HepG2 (cell line): ENCODE results near the gene NOC2L. TPM values are rescaled to one million over a fixed set of nuclear protein-coding genes. Genes with fewer than 3 reads are reported as not detected.

Source experiments
- HDAC6 ChIP-seq: fragments of 200-600 bp; sonication (generic); IDR thresholded peaks from 2 replicates; pipeline ENCODE4 v1.7.0; 2017; ENCODE audit warnings: mild to moderate bottlenecking, antibody characterized with exemption, low read length, low read depth
- IRF2 ChIP-seq: IDR thresholded peaks from 2 replicates; pipeline ENCODE4 v1.6.1; 2018; ENCODE audit warnings: missing genetic modification reagents, missing compliant biosample characterization
- KDM1A ChIP-seq: IDR thresholded peaks from 2 replicates; pipeline ENCODE4 v1.6.1; 2016; ENCODE audit warnings: missing compliant biosample characterization
- KLF11 ChIP-seq: IDR thresholded peaks from 2 replicates; pipeline ENCODE4 v1.6.1; 2016; ENCODE audit warnings: missing compliant biosample characterization
- MXD1 ChIP-seq: sonication (generic); formaldehyde crosslinking; IDR thresholded peaks from 2 replicates; pipeline ENCODE4 v1.4.0; 2020; ENCODE audit warnings: mild to moderate bottlenecking, missing genetic modification reagents
- NFIB ChIP-seq: sonication (generic); formaldehyde crosslinking; IDR thresholded peaks from 2 replicates; pipeline ENCODE4 v1.9.0; 2021; ENCODE audit warnings: missing genetic modification reagents, mild to moderate bottlenecking, borderline replicate concordance
- PRDM15 ChIP-seq: sonication (generic); formaldehyde crosslinking; IDR thresholded peaks from 2 replicates; pipeline ENCODE4 v1.4.0; 2020; ENCODE audit warnings: missing genetic modification reagents
- SOX13 ChIP-seq, 3 experiments: fragments of 450-650 bp in 1 of 3; sonication (generic) in 1 of 3; formaldehyde crosslinking in 1 of 3; IDR thresholded peaks in 2 of 3; conservative IDR thresholded peaks in 1 of 3; 2 replicates each; pipeline versions ENCODE4 v1.5.0 to v1.6.1; 2016 to 2020; ENCODE audit warnings: antibody characterized with exemption in 1 of 3, mild to moderate bottlenecking in 1 of 3, missing compliant biosample characterization in 1 of 3, missing genetic modification reagents in 1 of 3, moderate library complexity in 1 of 3
- SP4 ChIP-seq: sonication (generic); formaldehyde crosslinking; IDR thresholded peaks from 2 replicates; pipeline ENCODE4 v1.8.1; 2023; ENCODE audit warnings: mild to moderate bottlenecking, missing genetic modification reagents
- ZMAT5 ChIP-seq: sonication (generic); formaldehyde crosslinking; IDR thresholded peaks from 2 replicates; pipeline ENCODE4 v1.5.0; 2020; ENCODE audit warnings: mild to moderate bottlenecking, low read depth, missing genetic modification reagents, borderline replicate concordance
- ZNF44 ChIP-seq: sonication (generic); formaldehyde crosslinking; IDR thresholded peaks from 2 replicates; pipeline ENCODE4 v1.5.1; 2020; ENCODE audit warnings: mild to moderate bottlenecking, missing genetic modification reagents
- ZNF468 ChIP-seq: sonication (generic); formaldehyde crosslinking; IDR thresholded peaks from 2 replicates; pipeline ENCODE4 v1.8.0; 2022; ENCODE audit warnings: mild to moderate bottlenecking, moderate library complexity, missing genetic modification reagents
- ZSCAN21 ChIP-seq: sonication (generic); formaldehyde crosslinking; IDR thresholded peaks from 2 replicates; pipeline ENCODE4 v1.8.0; 2022; ENCODE audit warnings: mild to moderate bottlenecking, missing genetic modification reagents, moderate library complexity, borderline replicate concordance
- polyA plus RNA-seq, 8 experiments: library from polyadenylated mRNA; depleted of rRNA in 3 of 8; stranded (reverse) in 7 of 8; unstranded in 1 of 8; fragments of >200 nt; fragmentation: Illumina TruSeq in 4 of 8; extraction: Trizol in 4 of 8; gene quantifications; 2 replicates each; pipeline versions ENCODE4 v1.2.1 to v1.2.3, GENCODE V29; 2011 to 2016; ENCODE audit warnings: low read depth in 4 of 8, missing spikeins in 1 of 8, mixed read lengths in 1 of 8; ENCODE audit not compliant: insufficient read depth in 1 of 8
- total RNA-seq, 5 experiments: library from RNA; depleted of rRNA; stranded (reverse); fragments of >200 nt; fragmentation: Illumina TruSeq; extraction: Trizol; gene quantifications; 2 replicates each; pipeline ENCODE4 v1.2.3, GENCODE V29; 2016; ENCODE audit warnings: low read depth in 1 of 5
- TF ChIP-seq, protein P1 (sequence below): sonication (generic); formaldehyde crosslinking; IDR thresholded peaks from 2 replicates; pipeline ENCODE4 v1.5.1; 2020; ENCODE audit warnings: mild to moderate bottlenecking, moderate library complexity, missing genetic modification reagents
- TF ChIP-seq, protein P2 (sequence below): sonication (generic); formaldehyde crosslinking; IDR thresholded peaks from 2 replicates; pipeline ENCODE4 v1.5.1; 2020; ENCODE audit warnings: mild to moderate bottlenecking, missing genetic modification reagents, moderate library complexity
- TF ChIP-seq, protein P3 (sequence below): sonication (generic); formaldehyde crosslinking; IDR thresholded peaks from 2 replicates; pipeline ENCODE4 v1.4.0; 2020; ENCODE audit warnings: missing genetic modification reagents

NOC2L gene
- total and polyA plus RNA-seq, 2 of the 13 experiments (the other 11 are each of a cell fraction or from before 2014, with no cell fraction given), result 32.0 to 103 TPM

GRCh38 chr1:981955-982558 is 23.0 kb upstream of the NOC2L start, which contains the start of gene PERM1 (continued):
- TF ChIP-seq, protein P1, sequence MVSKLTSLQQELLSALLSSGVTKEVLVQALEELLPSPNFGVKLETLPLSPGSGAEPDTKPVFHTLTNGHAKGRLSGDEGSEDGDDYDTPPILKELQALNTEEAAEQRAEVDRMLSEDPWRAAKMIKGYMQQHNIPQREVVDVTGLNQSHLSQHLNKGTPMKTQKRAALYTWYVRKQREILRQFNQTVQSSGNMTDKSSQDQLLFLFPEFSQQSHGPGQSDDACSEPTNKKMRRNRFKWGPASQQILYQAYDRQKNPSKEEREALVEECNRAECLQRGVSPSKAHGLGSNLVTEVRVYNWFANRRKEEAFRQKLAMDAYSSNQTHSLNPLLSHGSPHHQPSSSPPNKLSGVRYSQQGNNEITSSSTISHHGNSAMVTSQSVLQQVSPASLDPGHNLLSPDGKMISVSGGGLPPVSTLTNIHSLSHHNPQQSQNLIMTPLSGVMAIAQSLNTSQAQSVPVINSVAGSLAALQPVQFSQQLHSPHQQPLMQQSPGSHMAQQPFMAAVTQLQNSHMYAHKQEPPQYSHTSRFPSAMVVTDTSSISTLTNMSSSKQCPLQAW (CRISPR knock-in tag), result peak; percentile 37; the same call in 1 of the 2 replicates
- no peak for TF ChIP-seq SOX13 (IDR thresholded peaks at IDR 0.05)
- TF ChIP-seq SOX13 (CRISPR knock-in tag; conservative IDR thresholded peaks at IDR 0.05 in 1 of 2, IDR thresholded peaks at IDR 0.05 in 1 of 2), result no peak
- no peak for TF ChIP-seq IRF2 (CRISPR knock-in tag)
- TF ChIP-seq, protein P2, sequence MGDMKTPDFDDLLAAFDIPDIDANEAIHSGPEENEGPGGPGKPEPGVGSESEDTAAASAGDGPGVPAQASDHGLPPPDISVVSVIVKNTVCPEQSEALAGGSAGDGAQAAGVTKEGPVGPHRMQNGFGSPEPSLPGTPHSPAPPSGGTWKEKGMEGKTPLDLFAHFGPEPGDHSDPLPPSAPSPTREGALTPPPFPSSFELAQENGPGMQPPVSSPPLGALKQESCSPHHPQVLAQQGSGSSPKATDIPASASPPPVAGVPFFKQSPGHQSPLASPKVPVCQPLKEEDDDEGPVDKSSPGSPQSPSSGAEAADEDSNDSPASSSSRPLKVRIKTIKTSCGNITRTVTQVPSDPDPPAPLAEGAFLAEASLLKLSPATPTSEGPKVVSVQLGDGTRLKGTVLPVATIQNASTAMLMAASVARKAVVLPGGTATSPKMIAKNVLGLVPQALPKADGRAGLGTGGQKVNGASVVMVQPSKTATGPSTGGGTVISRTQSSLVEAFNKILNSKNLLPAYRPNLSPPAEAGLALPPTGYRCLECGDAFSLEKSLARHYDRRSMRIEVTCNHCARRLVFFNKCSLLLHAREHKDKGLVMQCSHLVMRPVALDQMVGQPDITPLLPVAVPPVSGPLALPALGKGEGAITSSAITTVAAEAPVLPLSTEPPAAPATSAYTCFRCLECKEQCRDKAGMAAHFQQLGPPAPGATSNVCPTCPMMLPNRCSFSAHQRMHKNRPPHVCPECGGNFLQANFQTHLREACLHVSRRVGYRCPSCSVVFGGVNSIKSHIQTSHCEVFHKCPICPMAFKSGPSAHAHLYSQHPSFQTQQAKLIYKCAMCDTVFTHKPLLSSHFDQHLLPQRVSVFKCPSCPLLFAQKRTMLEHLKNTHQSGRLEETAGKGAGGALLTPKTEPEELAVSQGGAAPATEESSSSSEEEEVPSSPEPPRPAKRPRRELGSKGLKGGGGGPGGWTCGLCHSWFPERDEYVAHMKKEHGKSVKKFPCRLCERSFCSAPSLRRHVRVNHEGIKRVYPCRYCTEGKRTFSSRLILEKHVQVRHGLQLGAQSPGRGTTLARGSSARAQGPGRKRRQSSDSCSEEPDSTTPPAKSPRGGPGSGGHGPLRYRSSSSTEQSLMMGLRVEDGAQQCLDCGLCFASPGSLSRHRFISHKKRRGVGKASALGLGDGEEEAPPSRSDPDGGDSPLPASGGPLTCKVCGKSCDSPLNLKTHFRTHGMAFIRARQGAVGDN, result peak; percentile 60; the same call in 1 of the 2 replicates
- no peak for TF ChIP-seq ZSCAN21 (CRISPR knock-in tag)
- TF ChIP-seq HDAC6, result no peak
- TF ChIP-seq, protein P3, sequence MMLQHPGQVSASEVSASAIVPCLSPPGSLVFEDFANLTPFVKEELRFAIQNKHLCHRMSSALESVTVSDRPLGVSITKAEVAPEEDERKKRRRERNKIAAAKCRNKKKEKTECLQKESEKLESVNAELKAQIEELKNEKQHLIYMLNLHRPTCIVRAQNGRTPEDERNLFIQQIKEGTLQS (CRISPR knock-in tag), result no peak
- TF ChIP-seq PRDM15 (CRISPR knock-in tag), result no peak
- TF ChIP-seq KLF11 (CRISPR knock-in tag), result no peak
- TF ChIP-seq ZNF44 (CRISPR knock-in tag), result no peak
- TF ChIP-seq NFIB, result no peak
- no peak for TF ChIP-seq MXD1
- no peak for TF ChIP-seq KDM1A (CRISPR knock-in tag)
- no peak for TF ChIP-seq SP4
- TF ChIP-seq ZMAT5 (CRISPR knock-in tag), result no peak
- 0 out of 2 replicates have a peak, but pooled peaks have one; percentile 6 for TF ChIP-seq ZNF468 (CRISPR knock-in tag)
